A673 (cell line): Measurements from ENCODE around the gene BCS1L. TPM values are rescaled to one million over a fixed set of nuclear protein-coding genes. Genes with fewer than 3 reads are reported as not detected.

Source experiments
- BruUV-seq: library from RNA; stranded (reverse); fragments of 400-500 nt; replicated peaks from 2 replicates; lab custom pipeline; 2021; lab: Mats Ljungman, UMichigan
- CTCF ChIA-PET: fragments of 300-600 bp; sonication (Branson Sonifier 250); formaldehyde crosslinking; loops from one replicate; lab custom pipeline; 2022; ENCODE audit warnings: antibody characterized with exemption; lab: Charles Lee
- POLR2A ChIA-PET: fragments of 300-600 bp; sonication (Branson Sonifier 250); formaldehyde crosslinking; loops from one replicate; lab custom pipeline; 2022; ENCODE audit warnings: antibody characterized with exemption; ENCODE audit not compliant: low non-redundant PET; lab: Charles Lee
- DNase-seq: peaks from one replicate; pipeline ENCODE4 v3.0.0-alpha.2; 2015; ENCODE audit warnings: low spot score
- H3K27ac ChIP-seq: fragments of 200-600 bp; sonication (generic); 2 replicates; pipeline ENCODE4 v1.5.1; 2016; ENCODE audit warnings: mixed run types, low read depth, mild to moderate bottlenecking, mixed read lengths, antibody characterized with exemption, low read length; ENCODE audit not compliant: poor library complexity, severe bottlenecking
- H3K27me3 ChIP-seq: fragments of 200-600 bp; sonication (generic); replicated peaks from 2 replicates; pipeline ENCODE4 v1.6.1; 2017; ENCODE audit warnings: mixed run types, low read depth, mild to moderate bottlenecking, mixed read lengths, antibody characterized with exemption, low read length; ENCODE audit not compliant: insufficient read depth, poor library complexity
- H3K36me3 ChIP-seq: fragments of 200-600 bp; sonication (generic); 2 replicates; pipeline ENCODE4 v1.6.1; 2016; ENCODE audit warnings: mixed run types, mild to moderate bottlenecking, mixed read lengths, antibody characterized with exemption, low read length; ENCODE audit not compliant: insufficient read depth, poor library complexity, severe bottlenecking
- H3K4me1 ChIP-seq: fragments of 200-600 bp; sonication (generic); 2 replicates; pipeline ENCODE4 v1.6.1; 2017; ENCODE audit warnings: mixed run types, mild to moderate bottlenecking, mixed read lengths, antibody characterized with exemption, low read length; ENCODE audit not compliant: insufficient read depth, poor library complexity, severe bottlenecking
- H3K4me3 ChIP-seq: fragments of 200-600 bp; sonication (generic); 2 replicates; pipeline ENCODE4 v1.5.1; 2016; ENCODE audit warnings: low read depth, mixed run types, mild to moderate bottlenecking, mixed read lengths, low read length; ENCODE audit not compliant: poor library complexity, severe bottlenecking
- H3K9me3 ChIP-seq: fragments of 200-600 bp; sonication (generic); 2 replicates; pipeline ENCODE4 v1.6.1; 2016; ENCODE audit warnings: mixed run types, low read depth, mild to moderate bottlenecking, mixed read lengths, antibody characterized with exemption, low read length; ENCODE audit not compliant: poor library complexity, severe bottlenecking
- EZH2 ChIP-seq: fragments of 200-600 bp; sonication (generic); IDR thresholded peaks from 2 replicates; pipeline ENCODE4 v1.6.1; 2017; ENCODE audit warnings: borderline replicate concordance, low read depth, mild to moderate bottlenecking, mixed read lengths, antibody characterized with exemption, low read length; ENCODE audit not compliant: poor library complexity, severe bottlenecking
- intact Hi-C: fragments of 100-400 bp; cut with micrococcal nuclease; formaldehyde crosslinking; loops from one replicate; pipeline ENCODE4 v1.10.0; 2022; ENCODE audit not compliant: unreplicated experiment
- total RNA-seq: library from RNA; stranded (reverse); gene quantifications from 2 replicates; pipeline ENCODE4 v1.2.3, GENCODE V29; 2021
- TF ChIP-seq, protein P1 (sequence below): fragments of 300-800, 200-600 bp; sonication (generic); conservative IDR thresholded peaks from 2 replicates; pipeline ENCODE4 v1.5.1; 2017; ENCODE audit warnings: low read depth, mild to moderate bottlenecking, antibody characterized with exemption, low read length, moderate library complexity, mixed read lengths

The BCS1L gene
- total RNA-seq, 1 experiment from 2014 or later = 74.1 TPM

GRCh38 chr2:218655751-218656150, 3.7 kb upstream of the BCS1L start:
- intact Hi-C loops = no loop called here
- ChIA-PET CTCF (no interaction called here), POLR2A (no interaction called here)
- H3K9me3 ChIP-seq = no peaks in the 10 kb centered on the region
- no TSS peak for BruUV-seq
- H3K36me3 ChIP-seq = peaks cover 64% of the 10 kb centered on the region
- no peak overlapping the region for H3K4me3 ChIP-seq
- no peak overlapping the region for H3K27ac ChIP-seq
- peaks cover 5% of the 10 kb centered on the region for H3K4me1 ChIP-seq
- no peak for DNase-seq
- H3K27me3 ChIP-seq = no peaks in the 10 kb centered on the region
- TF ChIP-seq, protein P1, sequence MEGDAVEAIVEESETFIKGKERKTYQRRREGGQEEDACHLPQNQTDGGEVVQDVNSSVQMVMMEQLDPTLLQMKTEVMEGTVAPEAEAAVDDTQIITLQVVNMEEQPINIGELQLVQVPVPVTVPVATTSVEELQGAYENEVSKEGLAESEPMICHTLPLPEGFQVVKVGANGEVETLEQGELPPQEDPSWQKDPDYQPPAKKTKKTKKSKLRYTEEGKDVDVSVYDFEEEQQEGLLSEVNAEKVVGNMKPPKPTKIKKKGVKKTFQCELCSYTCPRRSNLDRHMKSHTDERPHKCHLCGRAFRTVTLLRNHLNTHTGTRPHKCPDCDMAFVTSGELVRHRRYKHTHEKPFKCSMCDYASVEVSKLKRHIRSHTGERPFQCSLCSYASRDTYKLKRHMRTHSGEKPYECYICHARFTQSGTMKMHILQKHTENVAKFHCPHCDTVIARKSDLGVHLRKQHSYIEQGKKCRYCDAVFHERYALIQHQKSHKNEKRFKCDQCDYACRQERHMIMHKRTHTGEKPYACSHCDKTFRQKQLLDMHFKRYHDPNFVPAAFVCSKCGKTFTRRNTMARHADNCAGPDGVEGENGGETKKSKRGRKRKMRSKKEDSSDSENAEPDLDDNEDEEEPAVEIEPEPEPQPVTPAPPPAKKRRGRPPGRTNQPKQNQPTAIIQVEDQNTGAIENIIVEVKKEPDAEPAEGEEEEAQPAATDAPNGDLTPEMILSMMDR = no peak
- no peak for TF ChIP-seq EZH2

- BruUV-seq = TSS peak; percentile 76
- Histone ChIP-seq H3K4me3 (peak overlapping the region; percentile 89), H3K27ac (peak overlapping the region; percentile 85), H3K27me3 (no peaks in the 10 kb centered on the region), H3K4me1 (peaks cover 6% of the 10 kb centered on the region), H3K36me3 (peaks cover 57% of the 10 kb centered on the region), H3K9me3 (no peaks in the 10 kb centered on the region)
- TF ChIP-seq EZH2 = no peak
- TF ChIP-seq, protein P1 = peak; percentile 50
- intact Hi-C loops = loop anchor here (1.0 kb wide), 1 partner anchor 189 kb away; no protein-coding TSS in a partner anchor
- ChIA-PET CTCF (interaction anchor here (0.6 to 2.3 kb wide), 2 partner anchors 78 to 189 kb away, joined by 7 to 28 read pairs; no protein-coding TSS in a partner anchor), POLR2A (interaction anchor here (0.6 to 1.2 kb wide), 2 partner anchors 52 to 67 kb away, joined by 4 read pairs; partner anchors contain the start of gene TTLL4)
- peak; percentile 62 for DNase-seq
Measured at GRCh38 chr2:218658671-218659257, 719 bp upstream of the BCS1L start.

DNA sequence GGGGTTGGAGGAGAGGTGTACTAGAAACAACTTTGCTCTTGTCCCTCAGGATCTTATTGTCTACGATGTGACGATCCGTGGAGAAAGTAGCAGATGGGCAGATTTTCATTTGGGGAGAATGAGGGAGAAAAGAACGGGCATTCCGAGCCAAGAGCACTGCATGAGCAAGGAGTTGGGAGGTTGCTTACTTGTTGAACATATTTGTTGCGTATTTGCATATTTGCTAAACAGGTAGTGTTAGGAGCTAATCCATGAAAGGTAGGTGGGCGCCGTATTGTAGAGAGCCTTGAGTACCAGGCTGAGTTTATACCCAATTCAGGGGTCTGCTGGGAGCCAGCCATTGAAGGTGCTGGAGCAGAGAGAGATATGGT, 490 bp downstream of the BCS1L start:
- Histone ChIP-seq H3K9me3 (no peaks in the 10 kb centered on the region), H3K4me1 (peaks cover 6% of the 10 kb centered on the region), H3K27me3 (no peaks in the 10 kb centered on the region), H3K27ac (peak overlapping the region; percentile 85), H3K4me3 (peak overlapping the region; percentile 89), H3K36me3 (peaks cover 57% of the 10 kb centered on the region)
- TSS peak; percentile 93 for BruUV-seq
- ChIA-PET CTCF (interaction anchor here (0.6 to 2.3 kb wide), 3 partner anchors 32 to 198 kb away, joined by 7 to 28 read pairs (median 14); no protein-coding TSS in a partner anchor), POLR2A (interaction anchor here (0.6 to 1.2 kb wide), 2 partner anchors 51 to 276 kb away, joined by 4 to 8 read pairs; partner anchors contain the start of gene TTLL4)
- DNase-seq = no peak
- intact Hi-C loops = no loop called here
- TF ChIP-seq EZH2 = no peak
- TF ChIP-seq, protein P1 = no peak
